Ovary (tissue), 9 donors: ENCODE measurements around the gene BCAM. TPM values are rescaled to one million over a fixed set of nuclear protein-coding genes. Genes with fewer than 3 reads are reported as not detected.
"Not testable (repeated sequence)": the region's sequence is repeated elsewhere in the genome, so short reads cannot be mapped to it uniquely, and the experiment has no call there.

ENCODE experiments used
- DNase-seq, 5 donors: peaks; one replicate each; pipeline ENCODE4 v3.0.0-alpha.2; 2019 to 2020
- H3K27ac ChIP-seq, 2 donors: fragments of 200-600 bp; one replicate each; pipeline versions ENCODE4 v1.5.1 to v1.8.0; 2019 to 2022
- H3K27me3 ChIP-seq: fragments of 200-600 bp; one replicate; pipeline ENCODE4 v1.8.0; 2022
- H3K36me3 ChIP-seq: fragments of 200-600 bp; sonication (generic); one replicate; pipeline ENCODE4 v1.5.1; 2019
- H3K4me1 ChIP-seq: one replicate; pipeline ENCODE4 v1.8.1; 2013; ENCODE audit warnings: mild to moderate bottlenecking, moderate library complexity; ENCODE audit not compliant: insufficient read depth
- H3K4me3 ChIP-seq: fragments of 200-600 bp; sonication (generic); one replicate; pipeline ENCODE4 v1.5.1; 2017
- H3K9me3 ChIP-seq, 2 donors: fragments of 200-600 bp in 1 of 2; sonication (generic) in 1 of 2; one replicate each; pipeline versions ENCODE4 v1.5.1 to v1.8.1; 2013 to 2019; ENCODE audit warnings: mild to moderate bottlenecking in 1 of 2, moderate library complexity in 1 of 2
- EP300 ChIP-seq: sonication (generic); formaldehyde crosslinking; IDR thresholded peaks from one replicate; pipeline ENCODE4 v1.6.1; 2017; ENCODE audit warnings: antibody characterized with exemption
- POLR2A ChIP-seq: fragments of 450-650 bp; IDR thresholded peaks from one replicate; pipeline ENCODE4 v1.6.1; 2017; ENCODE audit warnings: antibody characterized with exemption, mild to moderate bottlenecking, moderate library complexity
- WGBS, 3 donors: extraction: QIAGEN DNeasy Blood & Tissue Kit in 1 of 3; methylation state at CpG; one replicate each; pipeline versions ENCODE4 v1.1.5 to v1.1.7; 2013 to 2017; 5-methylcytosine and 5-hydroxymethylcytosine counted together
- intact Hi-C, 4 donors: fragments of 100-400 bp; cut with DNase I; formaldehyde crosslinking; loops; one replicate each; pipeline versions ENCODE4 v1.11.0 to v1.15.1; 2022 to 2023
- polyA plus RNA-seq, 2 donors: library from polyadenylated mRNA; stranded (reverse); fragments of 200-250 nt in 1 of 2; fragments of 350-450 nt in 1 of 2; fragmentation: Illumina TruSeq in 1 of 2; extraction: RNeasy Lipid Tissue Mini Kit (QIAGEN cat#74804) in 1 of 2; gene quantifications; one replicate each; pipeline ENCODE4 v1.2.3, GENCODE V29; 2013 to 2014
- total RNA-seq, 7 donors: library from RNA; depleted of rRNA in 2 of 7; stranded (reverse); fragments of >200 nt in 2 of 7; fragmentation: NEBNext Ultra II Directional in 3 of 7; extraction: Animal tissue kit (Norgen Biotek cat#: 25700) in 3 of 7; gene quantifications; one replicate each; pipeline versions ENCODE4 v1.1.0 to v1.2.4, GENCODE V29; 2016 to 2023
- TF ChIP-seq, protein P1 (sequence below), 3 donors: fragments of 450-650 bp in 2 of 3; fragments of 200-600 bp in 1 of 3; IDR thresholded peaks; one replicate each; pipeline versions ENCODE4 v1.5.1 to v1.8.0; 2016 to 2022; ENCODE audit warnings: antibody characterized with exemption in 3 of 3, mild to moderate bottlenecking in 1 of 3
- donor health status: DM: no; HTN: no; CAD: no; lungs with moderate emphysema.
- donor health status: DM: no; HTN: no; CAD: no.
- donor health status: Bipolar disorder and iron deficiency.
- donor health status: DM: yes; HTN: yes; CAD: no.
- donor health status: DM: no; HTN: no; CAD: no.
- donor health status: DM: yes; HTN: yes; CAD: no.

BCAM gene
- total and polyA plus RNA-seq, 9 donors: 9.7 to 419 (median 62.0) TPM

DNA sequence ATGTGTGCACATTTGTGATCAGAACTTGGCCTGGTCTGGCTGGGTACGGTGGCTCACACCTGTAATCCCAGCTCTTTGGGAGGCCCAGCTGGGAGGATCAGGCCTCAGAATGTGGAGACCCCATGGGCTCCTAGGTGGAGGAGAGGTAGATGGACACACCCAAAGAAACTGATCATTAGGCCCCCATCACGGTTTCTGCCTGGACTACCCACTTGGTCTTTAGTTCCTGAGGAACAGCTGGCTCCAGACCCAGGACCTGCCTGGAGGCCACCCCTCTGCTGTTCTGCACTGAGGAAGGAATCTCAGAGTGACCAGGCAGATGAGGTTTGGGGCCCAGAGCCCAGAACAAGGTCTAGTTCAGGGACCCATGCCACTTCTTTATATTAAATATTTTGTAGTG lies 29.8 kb upstream of the BCAM start:
- intact Hi-C loops: loop anchor here in 1 of 4 donors (10.0 kb wide), 1 partner anchor 94 kb away; no protein-coding TSS in a partner anchor
- Histone ChIP-seq H3K27ac (no peak overlapping the region), H3K4me3 (no peak overlapping the region), H3K27me3 (no peaks in the 10 kb centered on the region), H3K36me3 (no peaks in the 10 kb centered on the region), H3K9me3 (no peaks in the 10 kb centered on the region), H3K4me1 (no peaks in the 10 kb centered on the region)
- WGBS, 3 donors: 80 to 88% (median 83%) methylated on average over 2 of the region's 2 CpGs
- DNase-seq: no peak
- no peak for TF ChIP-seq EP300

DNA sequence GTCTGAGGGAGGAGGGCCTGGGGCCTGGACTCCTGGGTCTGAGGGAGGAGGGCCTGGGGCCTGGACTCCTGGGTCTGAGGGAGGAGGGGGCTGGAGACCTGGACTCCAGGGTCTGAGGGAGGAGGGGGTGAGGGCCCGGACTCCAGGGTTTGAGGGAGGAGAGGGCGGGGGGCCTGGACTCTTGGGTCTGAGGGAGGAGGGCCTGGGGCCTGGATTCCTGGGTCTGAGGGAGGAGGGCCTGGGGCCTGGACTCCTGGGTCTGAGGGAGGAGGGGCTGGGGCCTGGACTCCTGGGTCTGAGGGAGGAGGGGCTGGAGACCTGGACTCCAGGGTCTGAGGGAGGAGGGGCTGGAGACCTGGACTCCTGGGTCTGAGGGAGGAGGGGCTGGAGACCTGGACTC lies 27.2 kb upstream of the BCAM start:
- 90% methylated on average over 2 of the region's 2 CpGs; no CpG with 5 or more reads in 2 of the 3 donors for WGBS, 3 donors
- H3K4me1 ChIP-seq, H3K9me3 ChIP-seq, H3K27me3 ChIP-seq, DNase-seq, H3K4me3 ChIP-seq, H3K36me3 ChIP-seq, H3K27ac ChIP-seq, intact Hi-C loops: not testable (repeated sequence)

GRCh38 chr19:44782729-44783128 lies 26.2 kb upstream of the BCAM start:
- Histone ChIP-seq H3K4me1 (no peaks in the 10 kb centered on the region), H3K27ac (no peak overlapping the region), H3K4me3 (no peak overlapping the region), H3K9me3 (no peaks in the 10 kb centered on the region), H3K27me3 (no peaks in the 10 kb centered on the region), H3K36me3 (no peaks in the 10 kb centered on the region)
- DNase-seq: no peak
- 82 to 88% (median 85%) methylated on average over 5 of the region's 5 CpGs for WGBS, 3 donors
- intact Hi-C loops: no loop called here
- TF ChIP-seq, protein P1, sequence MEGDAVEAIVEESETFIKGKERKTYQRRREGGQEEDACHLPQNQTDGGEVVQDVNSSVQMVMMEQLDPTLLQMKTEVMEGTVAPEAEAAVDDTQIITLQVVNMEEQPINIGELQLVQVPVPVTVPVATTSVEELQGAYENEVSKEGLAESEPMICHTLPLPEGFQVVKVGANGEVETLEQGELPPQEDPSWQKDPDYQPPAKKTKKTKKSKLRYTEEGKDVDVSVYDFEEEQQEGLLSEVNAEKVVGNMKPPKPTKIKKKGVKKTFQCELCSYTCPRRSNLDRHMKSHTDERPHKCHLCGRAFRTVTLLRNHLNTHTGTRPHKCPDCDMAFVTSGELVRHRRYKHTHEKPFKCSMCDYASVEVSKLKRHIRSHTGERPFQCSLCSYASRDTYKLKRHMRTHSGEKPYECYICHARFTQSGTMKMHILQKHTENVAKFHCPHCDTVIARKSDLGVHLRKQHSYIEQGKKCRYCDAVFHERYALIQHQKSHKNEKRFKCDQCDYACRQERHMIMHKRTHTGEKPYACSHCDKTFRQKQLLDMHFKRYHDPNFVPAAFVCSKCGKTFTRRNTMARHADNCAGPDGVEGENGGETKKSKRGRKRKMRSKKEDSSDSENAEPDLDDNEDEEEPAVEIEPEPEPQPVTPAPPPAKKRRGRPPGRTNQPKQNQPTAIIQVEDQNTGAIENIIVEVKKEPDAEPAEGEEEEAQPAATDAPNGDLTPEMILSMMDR (IDR thresholded peaks at IDR 0.05): no peak
- no peak for TF ChIP-seq POLR2A
- TF ChIP-seq EP300: no peak

GRCh38 chr19:44783545-44783944 lies 25.4 kb upstream of the BCAM start:
- no peaks in the 10 kb centered on the region for H3K36me3 ChIP-seq
- no peak for DNase-seq
- no peaks in the 10 kb centered on the region for H3K27me3 ChIP-seq
- TF ChIP-seq EP300: no peak
- no peak for TF ChIP-seq POLR2A
- TF ChIP-seq, protein P1 (IDR thresholded peaks at IDR 0.05): no peak
- no peaks in the 10 kb centered on the region for H3K9me3 ChIP-seq
- no peak overlapping the region for H3K4me3 ChIP-seq
- intact Hi-C loops: no loop called here
- no peaks in the 10 kb centered on the region for H3K4me1 ChIP-seq
- no peak overlapping the region for H3K27ac ChIP-seq
- 90 to 98% (median 91%) methylated on average over 4 of the region's 4 CpGs for WGBS, 3 donors

- H3K4me3 ChIP-seq: no peak overlapping the region
- no peaks in the 10 kb centered on the region for H3K27me3 ChIP-seq
- no peaks in the 10 kb centered on the region for H3K4me1 ChIP-seq
- H3K36me3 ChIP-seq: no peaks in the 10 kb centered on the region
- DNase-seq: no peak
- TF ChIP-seq POLR2A (no peak), EP300 (no peak)
- TF ChIP-seq, protein P1 (IDR thresholded peaks at IDR 0.05): no peak
- no peaks in the 10 kb centered on the region for H3K9me3 ChIP-seq
- intact Hi-C loops: no loop called here
- 64 to 79% (median 69%) methylated on average over 3 of the region's 3 CpGs for WGBS, 3 donors
- no peak overlapping the region for H3K27ac ChIP-seq
Measured at GRCh38 chr19:44785271-44785670, 23.6 kb upstream of the BCAM start.

DNA sequence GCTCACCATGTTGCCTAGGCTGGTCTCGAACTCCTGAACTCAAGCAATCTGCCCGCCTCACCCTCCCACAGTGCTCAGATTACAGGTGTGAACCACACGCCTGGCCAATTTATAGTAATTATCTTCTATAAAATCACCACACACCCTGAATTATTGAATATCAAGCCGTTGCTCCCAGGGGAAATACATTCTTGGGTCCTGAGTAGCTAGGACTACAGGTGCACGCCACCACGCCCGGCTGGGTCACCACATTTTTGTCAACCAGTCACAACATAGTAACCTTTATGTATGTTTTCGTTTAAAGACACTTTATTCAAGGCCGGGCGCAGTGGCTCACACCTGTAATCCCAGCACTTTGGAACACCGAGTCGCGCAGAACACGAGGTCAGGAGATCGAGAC lies 22.9 kb upstream of the BCAM start:
- Histone ChIP-seq H3K36me3 (no peaks in the 10 kb centered on the region), H3K4me3 (no peak overlapping the region), H3K27me3 (no peaks in the 10 kb centered on the region), H3K27ac (no peak overlapping the region), H3K4me1 (no peaks in the 10 kb centered on the region), H3K9me3 (no peaks in the 10 kb centered on the region)
- TF ChIP-seq EP300: no peak
- TF ChIP-seq, protein P1 (IDR thresholded peaks at IDR 0.05): no peak
- TF ChIP-seq POLR2A: no peak
- intact Hi-C loops: no loop called here
- DNase-seq: no peak
- WGBS, 3 donors: 85 to 92% (median 85%) methylated on average over 15 of the region's 15 CpGs
